Activated T-helper 1 cell treated with anti-CD3 and anti-CD28 coated beads, Interleukin-12 subunit alpha, Interleukin-12 subunit beta, Interleukin-2, Interleukin-4 antibody, amounts not matched to agents 30 ng/mL and 10 ng/mL and 1 ng/mL, durations not matched to agents 14 hours and 24 hours and 36 hours (primary cell): ENCODE measurements around the gene CFTR. TPM values are rescaled to one million over a fixed set of nuclear protein-coding genes. Genes with fewer than 3 reads are reported as not detected.

Experiments used
- DNase-seq: peaks from one replicate; pipeline ENCODE4 v3.0.0; 2021; ENCODE audit warnings: low spot score
- H3K27ac Mint-ChIP-seq: one replicate; pipeline ENCODE4 v1.8.0; 2021; ENCODE audit warnings: mild to moderate bottlenecking, mixed read lengths
- H3K27me3 Mint-ChIP-seq: one replicate; pipeline ENCODE4 v1.8.0; 2022; ENCODE audit warnings: mild to moderate bottlenecking, moderate library complexity, mixed read lengths; ENCODE audit not compliant: insufficient read depth
- H3K36me3 Mint-ChIP-seq: one replicate; pipeline ENCODE4 v1.8.0; 2021; ENCODE audit warnings: low read depth, mixed read lengths
- H3K4me1 Mint-ChIP-seq: one replicate; pipeline ENCODE4 v1.8.0; 2021; ENCODE audit warnings: low read depth, mixed read lengths
- H3K4me3 Mint-ChIP-seq: one replicate; pipeline ENCODE4 v1.8.0; 2021; ENCODE audit warnings: mild to moderate bottlenecking, moderate library complexity, mixed read lengths
- H3K9me3 Mint-ChIP-seq: one replicate; pipeline ENCODE4 v1.8.0; 2021; ENCODE audit warnings: mixed read lengths
- intact Hi-C: fragments of 100-400 bp; cut with micrococcal nuclease; formaldehyde crosslinking; loops from one replicate; pipeline ENCODE4 v1.15.1; 2024
- total RNA-seq: library from RNA; stranded (reverse); gene quantifications from 2 replicates; pipeline ENCODE4 v1.2.3, GENCODE V29; 2022

Gene CFTR
- total RNA-seq, 1 donor from 2014 or later: not detected

DNA sequence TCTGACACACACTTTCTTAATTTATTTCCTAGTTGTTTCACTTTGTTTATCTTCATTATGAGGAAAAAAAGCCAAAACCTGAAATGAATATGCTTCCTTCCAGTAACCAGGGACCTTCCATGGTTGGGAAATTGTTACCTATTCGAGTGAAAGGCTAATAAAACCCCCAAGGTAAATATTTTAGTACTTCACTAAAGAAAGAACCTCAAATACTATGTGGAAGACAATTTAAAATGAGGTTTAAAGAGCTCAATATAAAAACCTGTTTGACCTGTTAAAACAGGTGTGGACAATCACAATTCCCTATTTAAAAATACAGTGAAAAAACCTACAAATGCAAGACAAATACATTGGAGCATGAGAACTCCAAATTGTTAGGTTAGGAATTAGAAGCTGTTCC, 192.6 kb downstream of the CFTR start:
- intact Hi-C loops: no loop called here

DNA sequence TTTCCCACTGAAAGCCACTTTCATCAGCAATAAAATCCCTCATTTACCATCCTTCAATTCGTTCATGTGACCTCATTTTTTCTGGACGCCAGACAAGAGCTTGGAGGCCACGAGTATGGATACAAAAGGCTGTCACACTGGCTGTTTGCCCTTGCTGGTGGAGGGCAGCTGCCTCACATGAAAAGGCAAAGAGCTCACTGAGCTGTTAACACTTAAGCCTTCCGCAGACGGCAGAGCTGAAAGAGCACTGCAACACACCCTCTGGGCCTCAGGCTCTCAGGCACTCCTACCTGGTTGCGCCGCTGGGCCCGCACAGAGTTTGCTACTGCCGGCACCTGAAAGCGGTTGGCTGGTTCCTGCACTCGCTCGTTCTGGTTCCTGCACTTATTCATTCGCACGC, 193.5 kb downstream of the CFTR start:
- Mint-ChIP-seq H3K36me3 (no peaks in the 10 kb centered on the region), H3K27me3 (peaks cover 2% of the 10 kb centered on the region), H3K4me1 (no peaks in the 10 kb centered on the region), H3K27ac (no peak overlapping the region), H3K4me3 (no peak overlapping the region), H3K9me3 (no peaks in the 10 kb centered on the region)
- no peak for DNase-seq
- intact Hi-C loops: no loop called here

More for the DNA sequence above, 192.6 kb downstream of the CFTR start:
- Mint-ChIP-seq H3K27me3 (peaks cover 2% of the 10 kb centered on the region), H3K36me3 (no peaks in the 10 kb centered on the region), H3K4me1 (no peaks in the 10 kb centered on the region), H3K4me3 (no peak overlapping the region), H3K27ac (no peak overlapping the region), H3K9me3 (no peaks in the 10 kb centered on the region)
- DNase-seq: no peak

DNA sequence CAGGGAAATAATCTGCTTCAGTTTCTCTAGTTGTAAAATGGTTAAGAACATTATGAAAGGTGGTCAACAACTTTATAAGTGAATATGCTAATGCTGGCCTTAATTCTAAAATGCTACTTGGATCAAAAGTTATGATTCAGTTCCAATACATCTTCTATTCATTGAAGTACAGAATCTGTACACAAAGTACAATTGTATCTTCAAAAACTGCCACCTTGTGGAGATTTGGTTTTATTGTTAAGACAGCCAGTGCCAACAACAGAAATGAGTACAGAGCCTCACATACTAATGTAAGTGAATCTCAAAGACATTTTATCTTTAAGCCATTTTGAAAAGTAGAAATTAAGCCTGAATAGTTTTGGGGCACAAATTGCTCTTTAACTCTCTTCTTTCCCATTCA, 194.0 kb downstream of the CFTR start:
- no peak overlapping the region for H3K27ac Mint-ChIP-seq
- no peaks in the 10 kb centered on the region for H3K36me3 Mint-ChIP-seq
- H3K27me3 Mint-ChIP-seq: peaks cover 2% of the 10 kb centered on the region
- no peak for DNase-seq
- H3K4me1 Mint-ChIP-seq: no peaks in the 10 kb centered on the region
- H3K4me3 Mint-ChIP-seq: no peak overlapping the region
- intact Hi-C loops: no loop called here
- no peaks in the 10 kb centered on the region for H3K9me3 Mint-ChIP-seq

DNA sequence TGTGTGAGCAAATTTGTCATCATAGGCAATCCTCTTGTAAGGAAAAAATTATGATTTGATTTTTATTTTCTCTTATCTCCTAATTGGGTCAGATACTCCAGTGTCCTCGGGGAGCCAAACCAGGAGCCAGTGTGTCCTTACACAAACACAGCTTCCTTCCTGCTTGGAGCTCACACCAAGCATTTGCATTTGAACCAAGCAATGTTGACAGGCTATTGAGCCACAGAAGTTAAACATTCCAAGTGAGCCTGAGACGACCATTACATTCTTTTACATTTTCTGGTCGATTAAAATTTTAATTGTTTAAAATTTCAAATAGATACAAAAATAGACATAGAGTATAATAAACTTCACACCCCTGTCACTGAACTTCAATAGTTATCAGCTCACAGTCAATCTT, 194.8 kb downstream of the CFTR start:
- intact Hi-C loops: no loop called here
- Mint-ChIP-seq H3K9me3 (no peaks in the 10 kb centered on the region), H3K27ac (no peak overlapping the region), H3K4me3 (no peak overlapping the region), H3K27me3 (peaks cover 2% of the 10 kb centered on the region), H3K4me1 (no peaks in the 10 kb centered on the region), H3K36me3 (no peaks in the 10 kb centered on the region)
- no peak for DNase-seq

DNA sequence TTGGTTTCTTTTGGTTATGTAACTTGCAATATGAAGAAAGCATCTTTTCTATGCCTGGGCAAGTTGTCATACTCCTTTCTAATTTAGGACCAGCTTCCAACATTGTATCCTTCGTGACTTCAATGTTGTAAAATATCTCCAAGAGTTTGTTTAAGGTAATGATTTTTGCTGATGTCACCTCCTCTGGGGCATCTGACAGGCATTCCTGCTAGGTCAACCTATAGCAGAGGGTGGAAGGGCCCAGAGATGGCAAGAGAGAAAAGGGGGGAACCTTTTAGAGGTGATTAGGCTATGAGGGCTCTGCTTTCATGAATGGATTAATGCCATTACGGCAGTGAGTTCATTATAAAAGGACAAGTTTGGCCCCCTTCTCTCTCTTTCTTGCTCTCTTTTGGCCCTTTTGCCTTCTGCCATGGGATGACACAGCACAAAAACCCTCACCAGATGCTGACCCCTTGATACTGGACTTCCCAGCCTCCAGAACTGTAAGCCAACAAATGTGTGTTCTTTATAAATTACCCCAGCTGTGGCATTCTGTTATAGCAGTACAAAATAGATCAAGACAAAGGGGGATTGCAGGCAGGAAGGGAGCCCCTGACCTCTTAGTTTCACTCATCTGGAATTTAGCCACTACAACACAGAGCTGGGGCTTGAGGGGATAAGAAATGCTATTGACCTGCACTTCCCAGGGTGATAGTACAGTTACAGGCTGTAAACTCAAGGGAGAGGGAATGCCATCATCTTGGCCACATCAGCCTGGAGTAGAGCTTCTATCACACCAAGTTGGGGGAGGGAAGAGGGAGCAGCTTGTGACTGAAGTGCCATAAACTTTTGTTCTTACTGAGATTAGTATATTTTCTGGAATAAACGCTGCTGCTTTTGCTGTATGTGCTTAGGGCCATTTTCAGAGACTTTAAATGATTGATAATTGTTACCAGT, 195.9 kb downstream of the CFTR start:
- intact Hi-C loops: no loop called here
- Mint-ChIP-seq H3K27me3 (no peaks in the 10 kb centered on the region), H3K36me3 (no peaks in the 10 kb centered on the region)

DNA sequence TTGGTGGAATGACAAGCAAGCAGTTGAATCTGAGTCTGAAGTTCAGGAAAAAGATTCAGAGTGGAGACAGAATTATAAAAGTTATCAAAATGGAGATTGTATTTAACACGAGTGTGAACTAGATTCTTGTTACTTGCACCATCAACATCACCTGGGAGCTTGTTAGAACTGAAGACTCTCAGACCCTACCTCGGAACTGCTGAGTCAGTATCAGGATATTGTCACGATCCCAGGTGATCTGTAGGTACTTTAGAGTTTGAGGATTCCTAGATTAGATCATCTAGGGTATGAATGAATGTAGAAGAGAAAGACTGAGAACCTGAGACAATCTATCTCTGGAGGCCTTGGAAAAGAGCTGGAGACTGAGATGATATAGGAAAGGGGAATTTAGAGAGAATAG, 199.3 kb downstream of the CFTR start:
- H3K36me3 Mint-ChIP-seq: no peaks in the 10 kb centered on the region
- H3K4me3 Mint-ChIP-seq: no peak overlapping the region
- no peaks in the 10 kb centered on the region for H3K27me3 Mint-ChIP-seq
- no peaks in the 10 kb centered on the region for H3K9me3 Mint-ChIP-seq
- H3K27ac Mint-ChIP-seq: no peak overlapping the region
- no peak for DNase-seq
- H3K4me1 Mint-ChIP-seq: no peaks in the 10 kb centered on the region
- intact Hi-C loops: no loop called here

More for the DNA sequence above, 195.9 kb downstream of the CFTR start:
- Mint-ChIP-seq H3K4me1 (no peaks in the 10 kb centered on the region), H3K27ac (no peak overlapping the region), H3K4me3 (no peak overlapping the region), H3K9me3 (no peaks in the 10 kb centered on the region)
- no peak for DNase-seq

DNA sequence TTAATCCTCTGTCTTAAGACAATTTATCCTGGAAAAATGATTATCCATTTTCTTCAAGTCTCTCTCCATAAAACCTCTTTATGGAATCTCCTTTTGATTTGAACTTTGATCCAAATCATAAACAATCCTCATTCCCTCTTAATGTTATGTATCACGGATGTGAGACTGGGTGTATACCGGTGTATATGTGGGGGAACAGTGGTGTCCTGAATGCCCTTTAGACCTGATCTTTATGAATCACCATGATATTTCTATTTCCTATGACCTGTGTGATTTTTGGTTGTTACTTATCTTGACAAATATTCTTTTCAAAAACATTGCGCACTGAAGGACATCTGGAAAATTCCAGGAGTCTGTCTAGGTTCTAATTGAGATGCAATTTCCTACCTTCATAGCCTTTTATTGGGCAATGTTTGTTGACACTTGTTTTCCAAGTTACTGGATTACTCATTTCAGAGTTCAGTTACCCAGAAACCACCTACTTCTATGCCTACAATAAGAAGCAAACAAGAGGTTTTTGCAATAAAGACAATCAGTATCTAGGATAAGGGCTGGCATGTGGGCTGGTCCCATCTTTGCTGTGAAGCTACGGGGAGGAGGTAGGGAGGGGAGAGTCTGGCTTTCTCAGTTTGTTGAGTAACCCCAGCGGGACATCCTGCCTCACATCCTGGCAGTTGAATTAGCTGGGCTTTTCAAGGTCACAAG, 203.0 kb downstream of the CFTR start:
- no peaks in the 10 kb centered on the region for H3K4me1 Mint-ChIP-seq
- no peaks in the 10 kb centered on the region for H3K27me3 Mint-ChIP-seq
- H3K9me3 Mint-ChIP-seq: no peaks in the 10 kb centered on the region
- H3K4me3 Mint-ChIP-seq: no peak overlapping the region
- H3K36me3 Mint-ChIP-seq: no peaks in the 10 kb centered on the region
- intact Hi-C loops: no loop called here
- no peak for DNase-seq
- H3K27ac Mint-ChIP-seq: no peak overlapping the region

DNA sequence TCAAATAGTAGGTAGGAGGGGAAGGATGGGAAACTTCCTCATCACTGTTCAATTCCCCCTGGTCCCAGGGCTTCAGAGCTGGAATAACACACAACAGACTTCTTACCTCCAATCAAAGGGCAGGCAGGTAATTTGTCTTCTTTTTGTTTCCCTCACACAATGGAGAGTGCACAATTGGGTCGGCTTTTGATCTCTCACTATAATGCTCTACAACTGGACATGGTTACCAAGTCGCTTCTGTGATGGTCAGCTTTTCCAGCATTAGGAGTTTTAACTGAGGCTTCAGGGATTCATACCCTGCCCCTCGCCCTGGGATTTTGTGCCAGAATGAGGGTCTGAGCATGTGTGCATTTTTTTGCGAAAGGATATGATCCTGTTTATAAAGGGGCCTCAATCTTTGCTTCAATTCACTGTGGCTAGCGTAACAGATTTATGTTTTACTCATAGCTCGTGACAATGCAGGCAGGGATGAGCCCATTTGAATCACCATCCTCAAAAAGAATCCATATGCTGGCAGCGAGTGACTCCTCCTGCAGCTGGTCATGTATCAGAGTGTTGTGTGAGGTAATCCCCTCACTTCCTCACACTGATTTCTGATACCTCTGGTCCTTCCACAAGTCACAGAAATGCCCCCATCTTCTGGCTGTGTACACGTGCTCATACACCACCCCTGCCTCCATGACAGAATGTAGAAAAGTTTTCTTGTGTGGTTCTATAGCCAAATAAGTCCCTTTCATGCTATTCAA, 203.8 kb downstream of the CFTR start:
- Mint-ChIP-seq H3K4me3 (no peak overlapping the region), H3K27ac (no peak overlapping the region), H3K9me3 (no peaks in the 10 kb centered on the region), H3K27me3 (no peaks in the 10 kb centered on the region), H3K4me1 (no peaks in the 10 kb centered on the region), H3K36me3 (no peaks in the 10 kb centered on the region)
- intact Hi-C loops: no loop called here
- DNase-seq: no peak

DNA sequence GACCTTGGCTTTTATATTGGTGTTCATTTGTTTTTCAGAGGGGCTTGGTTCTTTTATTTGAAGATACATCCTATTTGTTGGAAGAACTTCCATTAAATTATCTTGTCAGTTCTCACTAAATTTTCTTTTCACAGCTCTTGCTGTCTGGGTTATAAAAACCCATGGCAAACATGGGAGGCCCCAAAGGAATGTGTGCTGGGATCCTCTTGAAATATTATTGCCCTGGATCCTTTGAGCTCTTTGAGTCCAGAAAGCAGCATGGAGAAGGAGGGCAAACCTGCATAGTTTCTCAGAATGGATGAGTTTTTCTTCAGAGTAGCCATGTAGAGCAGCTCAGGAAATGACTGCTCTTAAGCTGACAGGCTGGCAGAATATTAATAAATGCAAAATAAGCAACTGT, 206.0 kb downstream of the CFTR start:
- H3K4me3 Mint-ChIP-seq: no peak overlapping the region

DNA sequence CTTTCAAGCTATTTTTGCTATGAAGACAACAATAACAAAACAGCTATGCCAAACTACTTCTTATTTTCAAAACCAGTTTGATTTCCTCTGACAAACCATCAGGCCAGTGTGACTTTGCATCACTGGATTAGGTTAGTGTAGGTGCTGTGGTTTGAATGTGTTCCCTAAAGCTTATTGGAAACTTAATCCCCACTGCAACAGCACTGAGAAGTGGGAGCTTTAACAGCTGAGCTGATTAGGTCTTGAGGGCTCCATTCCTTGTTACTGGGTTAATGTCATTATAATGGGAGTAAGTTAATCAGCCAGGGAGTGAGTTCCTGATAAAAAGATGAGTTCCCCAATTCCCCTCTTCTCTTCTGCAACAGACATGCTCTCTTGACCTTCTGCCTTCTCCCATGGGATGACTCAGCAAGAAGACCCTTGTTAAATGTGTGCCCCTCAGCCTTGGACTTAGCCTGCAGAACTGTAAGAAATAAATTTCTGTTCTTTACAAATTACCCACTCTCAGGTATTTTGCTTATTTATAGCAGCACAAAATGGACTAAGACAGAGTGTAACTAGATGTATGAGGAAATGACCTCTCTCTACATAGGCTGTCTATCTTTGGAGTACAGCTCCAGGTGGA, 206.6 kb downstream of the CFTR start:
- H3K9me3 Mint-ChIP-seq: no peaks in the 10 kb centered on the region

More for the DNA sequence above, 206.0 kb downstream of the CFTR start:
- DNase-seq: no peak
- no peaks in the 10 kb centered on the region for H3K4me1 Mint-ChIP-seq
- H3K27ac Mint-ChIP-seq: no peak overlapping the region
- H3K27me3 Mint-ChIP-seq: no peaks in the 10 kb centered on the region
- no peaks in the 10 kb centered on the region for H3K36me3 Mint-ChIP-seq
- H3K9me3 Mint-ChIP-seq: no peaks in the 10 kb centered on the region
- intact Hi-C loops: no loop called here

DNA sequence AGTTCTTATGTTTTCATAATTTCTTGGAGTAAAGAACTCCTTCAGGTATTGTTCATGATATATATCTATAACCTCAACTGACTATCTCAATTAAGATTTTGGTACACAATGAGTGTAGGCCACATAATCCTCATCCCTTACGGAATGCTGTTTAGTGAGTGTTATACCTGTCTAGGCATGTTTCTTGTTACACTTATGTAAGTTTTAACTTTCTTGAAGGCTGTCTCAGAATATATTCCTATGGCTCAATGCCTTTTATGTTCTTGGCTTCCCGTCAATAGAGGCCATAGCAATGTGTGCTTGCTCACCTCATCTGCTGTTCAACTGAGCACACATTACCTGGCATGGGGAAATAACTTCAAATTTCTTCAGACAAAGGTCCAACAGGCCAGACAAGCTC, 208.3 kb downstream of the CFTR start:
- H3K27ac Mint-ChIP-seq: no peak overlapping the region
- H3K9me3 Mint-ChIP-seq: no peaks in the 10 kb centered on the region
- H3K4me3 Mint-ChIP-seq: no peak overlapping the region
- H3K4me1 Mint-ChIP-seq: no peaks in the 10 kb centered on the region
- no peaks in the 10 kb centered on the region for H3K27me3 Mint-ChIP-seq
- H3K36me3 Mint-ChIP-seq: no peaks in the 10 kb centered on the region
- no peak for DNase-seq
- intact Hi-C loops: no loop called here

More for the DNA sequence above, 206.6 kb downstream of the CFTR start:
- no peak for DNase-seq
- H3K27me3 Mint-ChIP-seq: no peaks in the 10 kb centered on the region
- H3K4me3 Mint-ChIP-seq: no peak overlapping the region
- H3K27ac Mint-ChIP-seq: no peak overlapping the region
- intact Hi-C loops: no loop called here
- no peaks in the 10 kb centered on the region for H3K36me3 Mint-ChIP-seq
- no peaks in the 10 kb centered on the region for H3K4me1 Mint-ChIP-seq

DNA sequence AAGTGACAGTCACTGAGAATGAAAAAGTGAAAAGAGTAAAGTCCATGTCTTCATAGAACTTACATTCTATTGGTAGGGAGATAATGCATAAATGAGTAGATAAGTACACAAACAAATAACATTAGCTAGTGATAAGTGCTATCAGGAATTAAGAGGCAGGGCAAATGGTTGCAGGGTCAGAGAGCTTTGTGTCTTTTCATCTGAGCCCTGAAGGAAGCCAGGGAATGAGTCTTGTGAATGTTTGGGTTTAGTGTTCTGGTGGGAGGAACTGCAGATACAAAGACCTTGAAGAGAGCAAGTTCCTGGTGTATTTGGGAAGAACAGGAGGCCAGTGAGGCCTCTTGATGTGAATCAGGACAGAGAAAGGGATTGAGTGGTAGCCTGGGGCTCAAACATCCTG, 209.6 kb downstream of the CFTR start:
- Mint-ChIP-seq H3K27ac (no peak overlapping the region), H3K4me1 (no peaks in the 10 kb centered on the region), H3K36me3 (no peaks in the 10 kb centered on the region), H3K27me3 (no peaks in the 10 kb centered on the region), H3K4me3 (no peak overlapping the region), H3K9me3 (no peaks in the 10 kb centered on the region)
- intact Hi-C loops: no loop called here
- no peak for DNase-seq
